Gastrocnemius medialis (tissue), 4 donors: ENCODE data around the gene UCP3.

Experiments
- CTCF ChIP-seq, 5 experiments: fragments of 450-650 bp in 3 of 5; fragments of 200-600 bp in 2 of 5; sonication (generic) in 2 of 5; IDR thresholded peaks in 4 of 5; conservative IDR thresholded peaks in 1 of 5; 1 replicate in 4 of 5; 2 replicates in 1 of 5; pipeline ENCODE4 v1.5.1; 2016 to 2019; ENCODE audit warnings: antibody characterized with exemption in 5 of 5, mild to moderate bottlenecking in 3 of 5, moderate library complexity in 3 of 5
- POLR2A ChIP-seq, 2 donors: fragments of 450-650 bp; IDR thresholded peaks; one replicate each; pipeline ENCODE4 v1.6.1; 2017; ENCODE audit warnings: antibody characterized with exemption in 2 of 2, mild to moderate bottlenecking in 2 of 2, moderate library complexity in 2 of 2

GRCh38 chr11:73965076-73965763 is 43.7 kb downstream of the UCP3 start:
- no peak for TF ChIP-seq CTCF (IDR thresholded peaks at IDR 0.05 in 4 of 5, conservative IDR thresholded peaks at IDR 0.05 in 1 of 5)
- no peak for TF ChIP-seq POLR2A (IDR thresholded peaks at IDR 0.05)
